ENCODE results near the gene ARSG. TPM values are rescaled to one million over a fixed set of nuclear protein-coding genes. Genes with fewer than 3 reads are reported as not detected.

ARSG gene
- total and polyA plus RNA-seq, 2 donors (not counting 3 experiments of a cell fraction or from before 2014, with no cell fraction given), result 3.9 to 7.0 TPM

- no peaks in the 10 kb centered on the region for H3K79me2 ChIP-seq (ENCODE audit: control insufficient read depth, insufficient read depth, low read length)
- no peaks in the 10 kb centered on the region for H3K36me3 ChIP-seq (ENCODE audit: control insufficient read depth in 2 of 2, extremely low read depth in 1 of 2, insufficient read depth in 2 of 2, low read length in 2 of 2)
- H3K9ac ChIP-seq (replicated peaks; ENCODE audit: extremely low read depth, insufficient read depth, low read length), result no peak overlapping the region
- H3K27ac ChIP-seq (ENCODE audit: insufficient read depth, low read depth, low read length), result no peak overlapping the region
- ChIA-PET POLR2A (no interaction called here), CTCF (interaction anchor here (1.6 kb wide), 1 partner anchor 17 kb away, joined by 3 read pairs; no protein-coding TSS in a partner anchor)
- intact Hi-C loops (cut with micrococcal nuclease) (no loop called here), dilution Hi-C loops (cut with MboI; ENCODE audit: extremely low pct_ligation_motif_present, low sequenced_read_pairs) (no loop called here)
- no peaks in the 10 kb centered on the region for H4K20me1 ChIP-seq (replicated peaks; ENCODE audit: control insufficient read depth, extremely low read depth, insufficient read depth, low read length)
- FAIRE-seq (no peak), DNase-seq (ENCODE audit: low read depth, low spot score) (no peak)
- TF ChIP-seq JUN (IDR thresholded peaks at IDR 0.05; ENCODE audit: borderline replicate concordance, insufficient read depth, insufficient read length, low read depth) (no peak), MYC (IDR thresholded peaks at IDR 0.05; ENCODE audit: low read depth, low read length) (no peak), CTCF (IDR thresholded peaks at IDR 0.05; ENCODE audit: extremely low read depth in 1 of 2, insufficient read depth in 1 of 2, low read depth in 1 of 2, low read length in 2 of 2) (no peak), FOS (IDR thresholded peaks at IDR 0.05; ENCODE audit: borderline replicate concordance, insufficient read depth, low read length) (no peak), POLR2A (IDR thresholded peaks at IDR 0.05; ENCODE audit: low read depth, low read length) (no peak), POLR2AphosphoS5 (IDR thresholded peaks at IDR 0.05; ENCODE audit: insufficient read depth, low read depth, low read length) (no peak), EZH2 (IDR thresholded peaks at IDR 0.05; ENCODE audit: borderline replicate concordance, low read depth, low read length, severe bottlenecking) (no peak), GATA2 (IDR thresholded peaks at IDR 0.05; ENCODE audit: insufficient read depth, insufficient read length, low read depth, low read length) (no peak), MAX (IDR thresholded peaks at IDR 0.05; ENCODE audit: insufficient read depth, insufficient read length) (no peak)
- no peak overlapping the region for H3K4me2 ChIP-seq (ENCODE audit: insufficient read depth, low read length)
- H3K27me3 ChIP-seq (ENCODE audit: control insufficient read depth in 2 of 2, insufficient read depth in 2 of 2, low read length in 2 of 2), result no peaks in the 10 kb centered on the region
- no peaks in the 10 kb centered on the region for H3K9me3 ChIP-seq (replicated peaks; ENCODE audit: control insufficient read depth, insufficient read depth, low read length)
- H3K4me1 ChIP-seq (ENCODE audit: control insufficient read depth, extremely low read depth, insufficient read depth, low read length), result no peaks in the 10 kb centered on the region
- H2AFZ ChIP-seq (ENCODE audit: low read depth, low read length), result no peak overlapping the region
- no peaks in the 10 kb centered on the region for H3K9me1 ChIP-seq (replicated peaks; ENCODE audit: control insufficient read depth, extremely low read depth, insufficient read depth, low read length)
- no peak overlapping the region for H3K4me3 ChIP-seq (replicated peaks in 1 of 3; ENCODE audit: insufficient read depth in 1 of 3, low read depth in 1 of 3, low read length in 3 of 3)
- no TSS peak for BruUV-seq (replicated peaks)
Measured at GRCh38 chr17:68321556-68321954, 30.3 kb downstream of the ARSG start.
